HTR-8/SVneo (cell line): Measurements from ENCODE around the gene TOB2.
"Not testable (repeated sequence)": the region's sequence is repeated elsewhere in the genome, so short reads cannot be mapped to it uniquely, and the experiment has no call there.

Experiments
- DNase-seq: peaks from one replicate; pipeline ENCODE4 v3.0.0; 2011; ENCODE audit warnings: low spot score, mixed read lengths; ENCODE audit not compliant: insufficient read length
- FAIRE-seq: peaks from 2 replicates; lab custom pipeline; 2011; peaks lifted over from hg19 to GRCh38; lab: Jason Lieb, UNC

The TOB2 gene

DNA sequence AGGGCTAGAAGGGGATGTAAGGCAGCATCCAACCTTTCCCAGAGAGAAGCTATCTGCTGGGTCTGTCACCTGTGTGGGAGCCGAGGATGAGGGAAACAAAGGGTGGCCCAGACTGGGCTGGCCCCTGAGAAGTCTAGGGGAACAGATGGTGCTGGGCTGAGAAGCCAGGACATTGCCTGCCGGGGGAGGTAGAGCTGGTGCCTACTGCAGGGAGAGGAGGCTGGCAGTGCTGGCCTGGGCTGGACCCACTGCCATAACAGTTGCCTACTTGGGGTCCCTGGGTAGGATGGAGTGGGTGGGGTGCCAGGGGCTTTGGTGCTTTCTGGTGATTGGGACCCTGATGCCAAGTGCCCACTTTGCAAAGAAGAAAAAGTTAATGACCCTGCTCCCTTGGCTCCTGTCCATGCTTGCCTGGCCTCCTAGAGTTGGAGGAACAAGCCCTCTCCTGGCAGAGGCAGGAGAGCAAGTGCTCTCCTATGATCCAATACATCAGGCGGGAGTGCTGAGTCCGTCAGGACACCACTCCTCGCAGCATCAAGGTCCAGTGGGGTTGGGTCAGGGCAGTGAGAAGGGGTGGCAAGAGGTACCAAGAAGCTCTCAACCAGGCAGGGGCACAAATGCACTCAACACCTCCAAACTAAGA is 12.1 kb downstream of the TOB2 start:
- not testable (repeated sequence) for FAIRE-seq, DNase-seq

DNA sequence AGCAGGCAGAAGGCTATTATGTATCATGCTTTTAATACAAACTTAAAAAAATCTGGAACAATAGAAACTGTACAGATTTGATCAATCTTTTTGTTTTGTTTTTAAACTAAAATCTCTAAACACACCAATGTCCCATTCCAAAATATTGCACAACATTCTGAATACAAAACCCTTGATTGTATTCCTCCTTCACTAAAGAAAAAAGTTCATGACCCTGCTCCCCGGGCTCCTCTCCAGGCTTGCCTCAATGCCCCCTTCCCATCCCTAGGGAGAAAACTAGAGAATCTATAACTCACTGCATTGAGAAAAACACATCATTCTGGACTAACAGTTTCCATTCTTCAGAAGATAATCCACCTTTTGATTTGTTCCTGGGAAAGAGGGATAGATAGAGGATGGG is 13.1 kb downstream of the TOB2 start:
- not testable (repeated sequence) for FAIRE-seq, DNase-seq

DNA sequence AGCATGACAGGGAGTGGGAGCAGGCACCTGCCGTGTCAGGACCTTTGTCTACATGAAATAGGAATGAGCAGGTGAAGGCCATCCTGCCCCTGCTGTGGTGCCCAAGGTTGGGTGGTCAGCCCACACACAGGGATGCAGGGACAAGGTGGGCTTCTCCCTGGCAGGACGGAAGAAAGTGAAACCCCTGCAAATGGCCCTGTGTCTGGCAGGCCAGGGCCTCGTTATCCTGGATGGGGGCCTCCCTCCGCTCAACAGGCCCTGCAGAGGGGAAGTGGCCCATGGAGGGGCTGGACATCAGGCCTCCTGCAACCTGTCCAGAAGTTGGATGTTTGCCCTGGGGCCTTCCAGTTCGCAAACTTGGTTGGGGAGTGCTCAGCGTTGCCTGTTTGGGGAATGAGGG is 14.9 kb downstream of the TOB2 start:
- no peak for FAIRE-seq

DNA sequence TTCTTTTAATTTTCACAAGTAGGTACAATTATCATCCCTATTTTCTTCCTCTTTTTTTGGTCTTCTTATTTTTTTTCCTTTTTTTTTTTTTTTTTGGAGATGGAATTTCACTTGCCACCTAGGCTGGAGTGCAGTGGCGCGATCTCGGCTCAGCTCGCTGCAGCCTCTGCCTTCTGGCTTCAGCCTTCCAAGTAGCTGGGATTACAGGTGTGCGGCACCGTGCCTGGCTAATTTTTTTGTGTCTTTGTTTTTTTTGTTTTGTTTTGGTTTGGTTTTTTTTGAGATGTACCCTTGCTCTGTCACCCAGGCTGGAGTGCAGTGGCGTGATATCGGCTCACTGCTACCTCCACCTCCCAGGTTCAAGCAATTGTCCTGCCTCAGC is 16.7 kb downstream of the TOB2 start:
- DNase-seq = no peak
- no peak for FAIRE-seq

More for the DNA sequence above, 14.9 kb downstream of the TOB2 start:
- DNase-seq = no peak

DNA sequence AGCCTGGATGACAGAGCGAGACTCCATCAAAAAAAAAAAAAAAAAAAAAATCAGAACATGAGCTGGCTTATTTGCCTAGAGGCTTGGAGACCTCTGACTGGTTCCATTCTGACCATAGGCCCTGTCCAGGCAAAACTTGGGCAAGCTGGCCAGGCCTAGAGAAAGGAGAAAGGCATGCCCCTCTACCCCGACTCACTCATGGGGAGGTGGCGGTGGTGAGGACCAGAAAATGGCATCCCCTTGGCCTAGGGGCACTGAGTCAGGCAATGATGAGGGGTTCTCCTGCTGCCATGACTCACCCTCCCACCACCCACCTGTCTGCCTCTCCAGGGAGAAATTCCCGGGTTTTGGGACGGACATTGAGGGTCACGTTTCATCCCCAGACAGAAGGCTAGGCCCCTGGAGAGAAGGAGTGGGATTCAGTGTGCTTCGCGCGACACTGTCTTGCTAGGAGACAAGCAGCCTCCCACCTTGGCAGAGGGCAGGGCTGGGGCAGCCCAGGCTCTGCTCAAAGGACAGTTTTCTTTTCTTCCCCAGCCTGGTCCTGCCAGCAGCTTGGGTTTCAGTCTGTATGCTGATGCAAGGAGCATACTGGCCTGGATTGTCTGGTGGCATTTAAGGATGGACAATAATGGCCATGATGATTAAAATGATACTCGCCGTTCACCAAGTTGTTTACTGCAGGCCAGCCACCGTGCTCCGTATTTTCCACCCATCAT is 17.2 kb downstream of the TOB2 start:
- DNase-seq (no peak), FAIRE-seq (no peak)

DNA sequence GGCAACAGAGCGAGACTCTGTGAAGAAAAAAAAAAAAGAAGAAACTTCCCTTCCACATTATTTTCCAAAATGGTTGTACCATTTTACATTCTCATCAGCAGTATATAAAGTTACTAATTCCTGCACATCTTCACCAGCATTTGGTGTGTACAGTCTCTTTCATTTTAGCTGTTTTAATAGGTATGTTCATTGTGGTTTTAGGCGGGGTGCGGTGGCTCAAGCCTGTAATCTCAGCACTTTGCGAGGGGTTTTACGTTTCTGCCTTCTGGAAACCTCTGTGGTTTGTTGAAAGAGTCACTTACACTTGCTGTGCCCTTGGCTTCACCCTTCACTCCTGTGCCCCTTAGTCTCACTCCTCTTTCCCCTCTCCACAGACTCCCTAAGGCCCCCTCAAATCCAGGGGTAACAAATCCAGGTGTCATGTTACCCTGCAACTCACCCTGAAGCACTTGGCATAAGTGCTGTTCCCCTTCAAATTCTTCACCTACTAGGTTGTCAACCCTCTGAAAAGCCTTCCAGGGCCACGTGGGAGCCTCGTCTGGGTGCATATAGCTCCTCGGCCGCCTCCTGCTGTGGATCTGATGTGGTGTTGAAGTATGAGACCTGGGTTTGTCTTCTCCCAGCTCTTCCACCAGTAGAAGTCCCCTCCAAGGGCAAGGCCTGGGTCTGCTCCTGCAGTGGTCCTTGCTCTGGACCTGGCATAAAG is 20.8 kb downstream of the TOB2 start:
- DNase-seq (no peak), FAIRE-seq (no peak)

DNA sequence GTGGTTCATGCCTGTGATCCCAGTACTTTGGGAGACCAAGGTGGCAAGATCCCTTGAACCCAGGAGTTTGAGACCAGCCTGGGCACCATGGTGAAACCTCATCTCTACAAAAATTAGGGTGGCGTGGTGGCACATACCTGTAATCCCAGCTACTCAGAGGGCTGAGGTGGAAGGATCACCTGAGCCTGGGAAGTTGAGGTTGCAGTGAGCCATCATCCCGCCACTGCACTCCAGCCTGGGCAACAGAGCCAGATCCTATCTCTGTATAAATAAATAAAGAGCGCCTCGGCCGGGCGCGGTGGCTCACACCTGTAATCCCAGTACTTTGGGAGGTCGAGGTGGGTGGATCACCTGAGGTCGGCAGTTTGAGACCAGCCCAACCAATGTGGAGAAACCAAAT is 27.9 kb downstream of the TOB2 start:
- DNase-seq = no peak
- FAIRE-seq = no peak

DNA sequence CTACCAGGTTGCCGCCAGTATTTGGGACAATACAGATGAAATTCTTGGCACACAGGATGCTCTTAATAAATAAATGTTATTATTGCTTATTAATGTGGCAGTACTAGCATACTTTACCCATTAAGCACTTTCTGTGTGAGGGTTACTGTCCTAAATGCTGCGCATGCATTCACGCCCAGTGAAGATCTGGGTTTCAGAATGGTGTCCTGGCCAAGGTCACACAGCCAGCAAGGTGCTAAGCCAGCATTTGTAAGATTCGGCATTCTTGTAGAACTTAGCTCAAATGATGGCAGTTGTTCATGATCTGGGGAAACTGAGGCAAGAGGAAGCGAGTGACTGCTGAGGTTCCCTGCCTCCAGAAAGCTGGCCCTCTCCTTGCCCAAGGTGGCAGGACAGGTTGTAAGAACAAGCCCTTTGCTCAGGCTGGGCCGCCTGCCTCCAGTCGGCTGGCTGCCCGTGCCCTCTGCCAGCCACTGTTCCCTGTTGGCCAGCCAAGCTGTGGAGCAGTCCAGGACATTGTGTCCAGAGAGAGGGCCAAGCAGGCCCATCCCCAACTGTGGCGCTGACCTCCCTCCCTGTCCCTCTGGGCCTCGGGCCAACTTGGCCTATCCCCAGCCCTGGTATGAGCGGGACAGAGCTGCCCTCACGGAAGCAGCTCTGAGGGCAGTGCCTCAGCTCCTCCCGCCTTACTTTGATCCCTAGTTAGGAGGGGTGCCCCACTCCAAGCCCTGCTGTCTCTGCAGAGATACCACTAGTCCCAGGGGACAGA is 28.8 kb downstream of the TOB2 start:
- DNase-seq = no peak
- no peak for FAIRE-seq

DNA sequence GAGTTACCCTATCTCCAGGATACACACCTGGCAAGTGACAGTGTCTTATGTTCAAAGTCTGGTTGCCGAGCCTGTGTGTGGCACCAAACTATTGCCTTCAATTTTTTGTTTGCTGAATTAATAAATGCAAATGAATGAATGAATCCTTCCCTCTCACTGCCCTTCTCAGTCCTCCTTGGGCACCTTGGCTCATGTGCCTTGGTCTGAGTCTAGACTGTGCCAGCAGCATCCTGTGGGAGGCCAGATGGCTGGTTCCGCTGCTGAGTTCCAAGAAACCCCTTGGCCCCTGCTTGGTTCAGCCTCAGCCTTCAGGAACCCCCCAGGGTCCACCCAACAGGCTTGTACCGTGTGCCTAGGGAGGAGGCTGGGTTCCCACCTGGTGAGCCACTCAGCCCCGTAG is 31.0 kb downstream of the TOB2 start:
- FAIRE-seq (no peak), DNase-seq (no peak)

DNA sequence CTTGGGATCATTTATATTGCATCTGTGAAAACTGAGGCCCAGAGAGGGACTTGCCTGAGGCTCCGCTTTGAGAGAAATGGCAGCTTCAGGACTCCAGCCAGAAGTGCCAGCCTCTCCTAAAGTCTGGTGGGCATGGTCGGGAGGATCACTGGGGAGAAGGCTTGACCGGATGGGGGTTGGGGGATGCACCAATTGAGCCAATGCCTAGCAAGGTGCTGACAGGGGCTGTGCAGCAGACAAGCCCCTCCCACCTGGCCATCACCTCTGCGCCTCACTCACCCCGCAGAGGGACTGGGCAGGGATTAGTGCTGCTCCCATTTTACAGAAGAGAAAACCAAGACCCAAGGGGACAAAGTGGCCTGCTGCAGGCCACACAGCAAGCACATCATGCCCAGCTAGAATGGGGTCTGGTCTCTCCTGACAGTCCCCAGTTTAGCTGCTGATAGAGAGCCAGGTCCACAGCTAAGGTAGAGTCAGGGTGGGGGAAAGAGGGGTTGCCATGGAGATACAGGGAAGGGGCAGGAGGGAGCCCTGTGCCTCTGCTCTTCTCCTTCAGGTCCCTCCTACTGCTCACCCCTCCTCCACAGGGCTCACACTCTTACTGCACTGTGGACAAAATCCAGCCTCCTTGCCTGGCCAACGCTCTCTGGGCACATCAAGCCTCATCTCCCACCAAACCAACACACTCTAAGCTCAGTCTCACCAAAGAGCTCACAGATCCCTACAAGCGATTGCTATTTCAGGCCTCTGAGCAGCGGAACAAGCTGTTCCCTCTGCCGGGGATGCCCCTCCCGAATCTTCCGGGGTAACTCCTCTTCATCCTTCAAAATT is 35.4 kb downstream of the TOB2 start:
- DNase-seq (no peak), FAIRE-seq (no peak)

DNA sequence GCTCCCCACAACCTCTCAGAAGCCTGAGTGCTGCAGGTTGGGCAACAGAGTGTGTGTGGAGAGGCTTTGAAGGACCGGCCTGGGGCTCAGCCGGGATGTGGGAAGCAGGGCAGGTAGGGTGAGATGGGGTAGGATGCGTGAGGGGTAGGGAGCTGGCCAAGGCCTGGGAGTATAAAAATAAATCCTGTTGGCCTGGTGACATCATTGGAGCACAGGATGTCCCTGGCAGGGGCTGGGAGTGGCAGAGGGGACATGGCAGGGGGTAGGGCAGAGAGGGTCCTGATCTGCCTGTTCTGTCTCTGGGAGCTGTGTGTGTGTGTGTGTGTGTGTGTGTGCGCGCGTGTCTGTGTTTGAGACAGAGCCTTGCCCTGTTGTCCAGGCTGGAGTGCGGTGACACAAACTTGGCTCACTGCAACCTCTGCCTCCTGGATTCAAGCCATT is 36.3 kb downstream of the TOB2 start:
- no peak for FAIRE-seq
- no peak for DNase-seq

DNA sequence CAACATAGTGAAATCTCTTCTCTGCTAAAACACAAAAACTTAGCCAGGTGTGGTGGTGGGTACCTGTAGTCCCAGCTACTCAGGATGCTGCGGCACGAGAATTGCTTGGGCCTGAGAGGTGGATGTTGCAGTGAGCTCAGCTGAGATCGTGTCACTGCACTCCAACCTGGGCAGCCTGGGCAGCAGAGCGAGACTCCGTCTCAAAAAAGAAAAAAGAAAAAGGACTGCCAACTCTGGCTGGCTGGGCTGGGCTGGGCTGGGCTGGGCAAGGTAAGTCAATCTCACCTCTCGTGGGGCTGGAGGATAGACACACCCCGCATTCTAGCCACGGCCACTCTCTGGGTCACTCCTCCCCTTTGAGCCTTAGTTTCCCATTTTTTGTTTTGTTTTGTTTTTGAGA is 37.9 kb downstream of the TOB2 start:
- DNase-seq = no peak
- no peak for FAIRE-seq

DNA sequence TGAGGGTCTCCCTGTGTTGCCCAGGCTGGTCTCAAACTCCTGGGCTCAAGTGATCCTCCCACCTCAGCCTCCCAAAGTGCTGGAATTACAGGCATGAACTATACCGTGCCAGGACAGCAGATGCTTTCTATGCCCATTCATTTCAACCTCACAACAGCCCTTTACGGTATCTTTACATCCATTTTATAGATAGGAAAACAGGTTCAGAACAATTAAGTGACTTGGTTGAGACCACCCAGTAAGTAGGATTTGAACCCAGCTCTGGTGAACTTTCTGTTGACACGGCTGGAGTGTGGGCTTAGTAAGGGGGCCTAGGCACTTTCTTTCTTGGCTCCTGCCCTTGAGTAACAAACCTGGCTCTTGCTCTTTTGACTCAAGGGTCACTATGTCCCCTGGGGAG is 39.2 kb downstream of the TOB2 start:
- DNase-seq (no peak), FAIRE-seq (no peak)

DNA sequence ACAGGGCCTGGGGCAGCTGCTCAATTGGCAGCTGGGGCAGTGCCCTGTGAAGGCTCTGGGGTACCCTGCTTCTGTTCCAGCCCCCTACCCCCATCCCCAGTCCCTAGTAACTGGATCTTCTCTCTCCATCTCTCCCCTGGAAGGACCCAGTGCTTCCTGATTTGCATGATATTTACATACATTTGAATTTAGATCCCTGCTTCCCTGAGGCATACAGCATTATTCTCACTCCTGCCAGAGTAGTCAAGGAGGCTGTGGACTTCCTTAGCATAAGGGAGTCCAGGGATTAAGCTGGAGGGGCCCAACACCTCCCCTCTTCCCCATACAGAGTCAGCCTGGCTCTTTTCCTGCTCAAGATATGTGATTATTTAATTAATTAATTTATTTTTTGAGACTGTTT is 40.2 kb downstream of the TOB2 start:
- FAIRE-seq (no peak), DNase-seq (no peak)

DNA sequence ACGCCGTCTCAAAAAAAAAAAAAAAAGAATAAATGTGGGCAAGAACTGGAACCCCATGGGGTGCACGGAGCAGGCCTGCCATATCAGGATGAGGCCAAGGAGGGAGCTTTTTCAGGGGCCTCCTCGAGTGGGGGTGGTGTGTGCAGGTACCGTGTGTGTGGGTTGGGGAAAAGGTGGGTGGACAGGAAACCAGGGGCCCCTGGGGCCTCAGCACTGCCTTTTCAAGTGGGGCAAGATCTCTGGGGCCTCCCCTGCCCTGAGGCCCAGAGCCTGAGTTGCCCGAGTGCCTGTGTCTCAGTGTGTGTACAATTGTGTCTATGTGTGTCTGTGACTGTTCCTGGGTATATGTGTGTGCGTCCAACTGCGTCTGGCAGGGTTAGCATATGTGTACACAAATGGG is 41.0 kb downstream of the TOB2 start:
- DNase-seq (no peak), FAIRE-seq (no peak)

DNA sequence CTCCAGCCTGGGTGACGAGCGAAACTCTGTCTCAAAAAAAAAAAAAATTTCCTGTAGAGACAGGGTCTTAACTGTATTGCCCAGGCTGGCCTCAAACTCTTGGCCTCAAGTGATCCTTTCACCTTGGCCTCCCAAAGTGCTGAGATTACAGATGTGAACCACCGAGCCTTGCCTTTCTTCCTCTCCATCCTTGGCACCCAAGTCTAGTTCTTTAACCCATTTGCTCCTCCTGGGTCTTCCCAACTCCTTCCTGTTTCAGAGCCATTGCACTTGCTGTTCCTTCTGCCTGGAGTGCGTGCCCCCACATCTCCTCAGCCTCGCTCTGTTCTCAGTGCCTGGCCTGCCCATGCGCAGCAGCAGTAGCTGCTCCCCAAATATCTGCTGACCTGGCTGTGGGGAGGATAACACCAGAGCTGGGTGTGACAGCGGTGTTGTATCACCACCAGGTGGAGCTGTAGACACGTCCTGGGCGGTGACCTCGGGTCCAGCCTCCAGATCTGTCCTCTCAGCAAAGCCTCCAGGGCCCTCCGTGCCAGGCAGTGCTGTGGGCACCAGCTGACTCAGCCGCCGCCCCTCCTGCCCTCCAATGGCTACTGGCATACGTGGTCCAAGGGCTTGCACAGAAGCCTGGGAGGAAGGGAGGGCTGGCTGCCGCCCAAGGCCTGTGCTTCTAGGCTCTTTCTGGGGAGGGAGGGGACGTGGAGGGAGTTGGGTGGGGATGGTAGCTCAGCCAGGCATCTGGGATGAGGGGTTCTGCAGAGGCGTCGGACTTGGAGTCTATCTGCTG is 42.9 kb downstream of the TOB2 start:
- FAIRE-seq = peak; percentile 98
- DNase-seq = peak; percentile 95

DNA sequence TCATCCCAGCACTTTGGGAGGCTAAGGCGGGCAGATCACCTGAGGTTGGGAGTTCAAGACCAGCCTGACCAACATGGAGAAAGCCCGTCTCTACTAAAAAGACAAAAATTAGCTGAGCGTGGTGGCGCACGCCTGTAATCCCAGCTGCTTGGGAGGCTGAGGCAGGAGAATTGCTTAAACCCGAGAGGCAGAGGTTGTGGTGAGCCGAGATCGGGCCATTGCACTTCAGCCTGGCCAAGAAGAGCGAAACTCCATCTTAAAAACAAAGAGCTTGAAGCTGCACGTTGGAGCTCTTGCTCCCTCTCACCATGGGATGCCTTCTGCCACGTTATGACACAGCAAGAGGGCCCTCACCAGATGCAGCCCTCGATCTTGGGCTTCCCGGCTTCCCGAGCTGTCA is 43.8 kb downstream of the TOB2 start:
- DNase-seq, FAIRE-seq: not testable (repeated sequence)

DNA sequence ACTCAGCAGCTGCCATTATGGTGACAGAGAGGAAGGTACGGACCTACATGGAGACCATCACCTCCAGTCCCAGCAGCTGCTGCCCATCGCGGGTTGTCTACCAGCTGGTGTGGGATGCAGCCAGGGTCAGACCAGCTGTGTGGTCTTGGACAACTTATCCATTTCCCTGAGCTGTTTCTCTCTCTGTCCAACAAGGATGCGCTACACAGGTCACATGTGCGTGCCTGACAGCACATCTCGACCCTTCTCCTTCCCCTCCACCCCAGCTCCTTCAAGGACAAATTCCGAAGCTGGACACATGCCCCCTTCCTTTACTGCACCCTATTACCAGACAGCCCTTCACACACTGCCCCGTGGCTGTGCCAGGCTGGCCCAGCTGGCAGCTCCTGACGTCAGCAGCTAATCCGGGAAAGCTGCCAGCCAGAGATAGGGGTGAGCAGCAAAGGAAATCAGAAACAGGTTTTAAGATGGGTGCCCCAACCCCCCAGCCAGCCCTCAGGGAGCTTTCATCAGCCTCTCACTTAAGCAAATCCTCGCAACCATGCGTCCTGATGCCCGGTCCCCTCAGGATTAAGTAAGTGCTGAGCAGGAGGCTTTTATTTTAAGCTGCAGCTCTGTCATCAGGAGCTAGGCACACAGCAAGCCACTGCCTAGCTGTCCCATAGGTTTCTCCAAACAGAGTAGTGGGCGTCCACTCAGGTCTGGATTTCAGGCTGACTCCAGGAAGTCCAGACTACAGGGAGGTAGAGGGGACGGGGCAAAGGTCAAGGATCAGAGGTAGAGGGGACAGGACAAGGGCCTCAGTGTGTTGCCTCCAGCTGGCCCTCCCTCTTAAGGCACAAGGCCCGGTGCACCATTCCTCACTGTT is 44.6 kb downstream of the TOB2 start:
- no peak for FAIRE-seq
- DNase-seq = peak; percentile 62
